Esophagus muscularis mucosa (tissue), 4 donors: Measurements from ENCODE around the gene GSE1. TPM values are rescaled to one million over a fixed set of nuclear protein-coding genes. Genes with fewer than 3 reads are reported as not detected.
A peak's percentile ranks its signal among the peaks of the same experiment; 100 is the strongest.

Experiments
- DNase-seq: peaks from one replicate; pipeline ENCODE4 v3.0.0-alpha.2; 2017; ENCODE audit errors: extremely low spot score
- H3K27ac ChIP-seq, 4 donors: fragments of 200-600 bp; sonication (generic); replicated peaks in 1 of 4; 1 replicate in 3 of 4; 2 replicates in 1 of 4; pipeline ENCODE4 v1.5.1; 2016 to 2019; ENCODE audit warnings: mild to moderate bottlenecking in 1 of 4
- H3K27me3 ChIP-seq, 4 donors: fragments of 200-600 bp; sonication (generic); one replicate each; pipeline versions ENCODE4 v1.5.1 to v1.6.0; 2016 to 2019
- H3K36me3 ChIP-seq, 4 donors: fragments of 200-600 bp; sonication (generic); one replicate each; pipeline ENCODE4 v1.5.1; 2016 to 2019
- H3K4me1 ChIP-seq, 4 donors: fragments of 200-600 bp; sonication (generic); one replicate each; pipeline ENCODE4 v1.5.1; 2016 to 2019
- H3K4me3 ChIP-seq, 4 donors: fragments of 200-600 bp; sonication (generic); 1 replicate in 2 of 4; 2 replicates in 2 of 4; pipeline ENCODE4 v1.5.1; 2016 to 2019; ENCODE audit warnings: mild to moderate bottlenecking in 4 of 4, moderate library complexity in 1 of 4
- H3K9me3 ChIP-seq, 4 donors: fragments of 200-600 bp; sonication (generic); 1 replicate in 3 of 4; 2 replicates in 1 of 4; pipeline ENCODE4 v1.5.1; 2016 to 2019
- EP300 ChIP-seq: sonication (generic); formaldehyde crosslinking; IDR thresholded peaks from one replicate; pipeline ENCODE4 v1.6.1; 2017; ENCODE audit warnings: antibody characterized with exemption
- POLR2A ChIP-seq: fragments of 450-650 bp; IDR thresholded peaks from one replicate; pipeline ENCODE4 v1.6.1; 2017; ENCODE audit warnings: antibody characterized with exemption, moderate library complexity, mild to moderate bottlenecking, low read depth
- POLR2AphosphoS5 ChIP-seq, 2 donors: sonication (generic); formaldehyde crosslinking; IDR thresholded peaks; one replicate each; pipeline ENCODE4 v1.6.1; 2017; ENCODE audit warnings: antibody characterized with exemption in 2 of 2
- WGBS: methylation state at CpG from one replicate; pipeline ENCODE4 v1.1.5; 2018; 5-methylcytosine and 5-hydroxymethylcytosine counted together
- intact Hi-C: fragments of 100-400 bp; cut with DNase I; formaldehyde crosslinking; loops from one replicate; pipeline ENCODE4 v1.15.1; 2023
- total RNA-seq, 4 donors: library from RNA; depleted of rRNA; stranded (reverse); fragments of >200 nt; gene quantifications; one replicate each; pipeline versions ENCODE4 v1.1.0 to v1.2.1, GENCODE V29; 2016
- TF ChIP-seq, protein P1 (sequence below), 3 experiments: fragments of 200-600 bp in 2 of 3; fragments of 450-650 bp in 1 of 3; sonication (generic) in 2 of 3; IDR thresholded peaks; one replicate each; pipeline ENCODE4 v1.5.1; 2017 to 2019; ENCODE audit warnings: antibody characterized with exemption in 3 of 3, mild to moderate bottlenecking in 2 of 3, moderate library complexity in 1 of 3

The GSE1 gene
- total RNA-seq, 4 donors from 2014 or later: 45.4 to 79.4 (median 49.5) TPM

DNA sequence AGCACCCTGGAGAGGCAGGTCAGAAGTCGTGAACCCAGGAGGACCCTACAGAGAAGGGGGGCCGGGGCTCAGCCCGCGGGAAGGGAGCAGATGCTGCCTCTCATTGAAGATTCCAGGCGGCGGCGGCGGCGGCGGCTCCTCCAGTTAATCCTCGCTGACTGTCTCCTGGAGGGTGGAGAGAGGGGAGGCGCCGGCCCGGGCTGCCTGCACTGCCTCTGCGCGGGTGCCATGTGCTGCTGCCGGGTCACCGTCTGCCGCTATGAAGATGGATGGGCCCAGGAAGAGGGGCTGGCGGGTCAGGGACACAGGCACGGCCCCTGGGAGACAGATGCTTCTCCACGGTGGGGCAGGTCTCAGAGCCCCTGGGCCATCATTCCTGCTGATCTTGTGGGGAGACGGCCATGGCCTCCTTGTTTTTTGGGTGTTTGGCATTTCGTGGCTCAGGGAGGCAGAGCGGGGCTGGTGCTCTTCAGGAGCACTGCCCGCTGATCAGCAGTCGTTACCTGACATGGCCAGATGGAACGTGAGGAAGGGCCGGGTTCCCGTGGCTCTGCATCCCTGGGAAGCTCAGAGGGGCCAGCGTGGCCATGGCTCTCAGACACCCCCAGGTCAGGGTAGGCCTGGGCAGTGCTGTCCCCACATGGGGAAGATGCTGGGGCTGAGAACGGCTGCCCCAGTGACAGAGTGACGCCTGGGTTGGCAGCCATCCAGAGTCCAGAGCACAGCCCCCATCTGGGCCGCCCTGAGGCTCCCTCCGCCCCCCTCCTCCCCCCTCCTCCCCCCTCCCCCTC is 39.5 kb downstream of the GSE1 start:
- H3K27ac ChIP-seq: peak overlapping the region; percentile 76 to 92 (median 90)
- TF ChIP-seq POLR2A: no peak
- no peak for TF ChIP-seq POLR2AphosphoS5 (IDR thresholded peaks at IDR 0.05)
- no peak for TF ChIP-seq EP300
- TF ChIP-seq, protein P1, sequence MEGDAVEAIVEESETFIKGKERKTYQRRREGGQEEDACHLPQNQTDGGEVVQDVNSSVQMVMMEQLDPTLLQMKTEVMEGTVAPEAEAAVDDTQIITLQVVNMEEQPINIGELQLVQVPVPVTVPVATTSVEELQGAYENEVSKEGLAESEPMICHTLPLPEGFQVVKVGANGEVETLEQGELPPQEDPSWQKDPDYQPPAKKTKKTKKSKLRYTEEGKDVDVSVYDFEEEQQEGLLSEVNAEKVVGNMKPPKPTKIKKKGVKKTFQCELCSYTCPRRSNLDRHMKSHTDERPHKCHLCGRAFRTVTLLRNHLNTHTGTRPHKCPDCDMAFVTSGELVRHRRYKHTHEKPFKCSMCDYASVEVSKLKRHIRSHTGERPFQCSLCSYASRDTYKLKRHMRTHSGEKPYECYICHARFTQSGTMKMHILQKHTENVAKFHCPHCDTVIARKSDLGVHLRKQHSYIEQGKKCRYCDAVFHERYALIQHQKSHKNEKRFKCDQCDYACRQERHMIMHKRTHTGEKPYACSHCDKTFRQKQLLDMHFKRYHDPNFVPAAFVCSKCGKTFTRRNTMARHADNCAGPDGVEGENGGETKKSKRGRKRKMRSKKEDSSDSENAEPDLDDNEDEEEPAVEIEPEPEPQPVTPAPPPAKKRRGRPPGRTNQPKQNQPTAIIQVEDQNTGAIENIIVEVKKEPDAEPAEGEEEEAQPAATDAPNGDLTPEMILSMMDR (IDR thresholded peaks at IDR 0.05): no peak
- no peaks in the 10 kb centered on the region for H3K9me3 ChIP-seq
- WGBS: 14% methylated on average over 13 of the region's 35 CpGs
- peak; percentile 92 for DNase-seq
- H3K27me3 ChIP-seq: no peaks in the 10 kb centered on the region
- H3K4me3 ChIP-seq: peak overlapping the region in 3 of 4 donors; percentile 15 to 28 (median 20)
- H3K36me3 ChIP-seq: peaks cover 19 to 67% (median 58%) of the 10 kb centered on the region in 4 donors
- intact Hi-C loops: no loop called here
- peaks cover 25 to 47% (median 41%) of the 10 kb centered on the region in 4 donors for H3K4me1 ChIP-seq

DNA sequence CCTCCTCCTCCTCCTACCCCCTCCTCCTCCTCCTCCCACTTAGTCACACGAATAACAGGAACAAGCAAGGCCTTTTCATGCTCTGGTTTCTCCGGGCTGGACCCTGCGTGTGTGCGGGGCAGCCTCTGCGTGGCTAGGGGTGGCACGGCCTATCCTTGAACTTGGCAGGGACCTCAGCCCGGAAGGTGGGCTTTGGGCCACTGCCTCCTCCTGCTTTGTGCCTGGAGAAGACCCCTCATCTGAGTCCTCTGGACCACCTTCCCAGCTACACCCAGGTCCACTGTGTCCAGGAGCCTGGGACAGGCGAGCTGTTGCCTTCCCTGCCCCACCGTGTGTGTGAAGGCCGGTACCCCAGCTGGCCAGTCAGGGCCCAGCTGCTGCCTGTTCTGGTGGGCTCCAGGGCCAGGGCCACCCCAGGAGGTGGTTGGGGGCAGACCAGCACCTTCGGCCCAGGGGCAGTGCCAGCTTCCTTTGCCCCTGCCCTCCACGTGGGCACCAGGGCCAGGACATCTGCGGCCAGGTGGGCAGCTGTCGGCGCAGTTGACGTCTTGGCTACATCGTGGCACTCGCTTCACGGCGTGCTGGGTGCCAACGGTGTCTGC is 40.3 kb downstream of the GSE1 start:
- intact Hi-C loops: no loop called here
- Histone ChIP-seq H3K36me3 (peaks cover 20 to 74% (median 64%) of the 10 kb centered on the region in 4 donors), H3K27ac (peak overlapping the region; percentile 63 to 82 (median 78)), H3K9me3 (no peaks in the 10 kb centered on the region), H3K4me1 (peaks cover 25 to 47% (median 41%) of the 10 kb centered on the region in 4 donors), H3K4me3 (no peak overlapping the region), H3K27me3 (no peaks in the 10 kb centered on the region)
- WGBS: 67% methylated on average over 3 of the region's 21 CpGs
- TF ChIP-seq POLR2A: no peak
- TF ChIP-seq POLR2AphosphoS5 (IDR thresholded peaks at IDR 0.05): no peak
- no peak for TF ChIP-seq EP300
- TF ChIP-seq, protein P1 (IDR thresholded peaks at IDR 0.05): no peak
- no peak for DNase-seq

DNA sequence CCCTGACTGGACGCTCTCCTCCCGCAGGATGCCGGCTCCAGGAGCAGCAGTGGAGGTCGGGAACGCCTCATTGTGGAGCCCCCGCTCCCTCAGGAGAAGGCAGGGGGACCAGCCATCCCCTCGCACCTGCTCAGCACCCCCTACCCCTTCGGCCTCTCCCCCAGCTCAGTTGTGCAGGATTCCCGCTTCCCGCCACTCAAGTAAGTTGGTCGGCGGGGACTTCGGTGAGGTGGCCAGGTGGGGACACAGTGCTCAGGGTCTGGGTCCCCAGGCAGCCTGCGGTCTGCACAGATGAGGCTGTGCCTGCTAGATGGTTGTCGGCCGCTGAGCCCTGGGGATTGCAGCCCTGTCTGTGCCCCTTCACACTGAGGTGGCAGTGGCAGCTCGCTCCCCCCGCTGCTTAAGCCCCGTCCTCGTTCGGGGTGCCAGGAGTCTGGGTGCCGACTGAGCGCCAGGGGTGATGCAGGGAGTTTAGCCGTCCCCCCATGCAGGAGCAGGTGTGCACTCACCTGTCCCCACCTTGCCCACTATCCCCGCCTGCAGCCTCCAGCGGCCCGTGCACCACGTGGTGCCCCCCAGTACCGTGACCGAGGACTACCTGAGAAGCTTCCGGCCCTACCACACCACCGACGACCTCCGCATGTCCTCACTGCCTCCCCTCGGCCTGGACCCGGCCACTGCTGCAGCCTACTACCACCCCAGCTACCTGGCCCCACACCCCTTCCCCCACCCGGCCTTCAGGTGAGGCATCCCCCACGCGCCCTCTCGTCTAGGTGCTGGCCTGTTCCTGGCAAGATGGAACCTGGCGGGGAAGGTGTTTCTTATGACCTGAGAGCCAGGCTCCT is 41.4 kb downstream of the GSE1 start:
- Histone ChIP-seq H3K27me3 (no peaks in the 10 kb centered on the region), H3K4me3 (no peak overlapping the region), H3K4me1 (peaks cover 30 to 51% (median 46%) of the 10 kb centered on the region in 4 donors), H3K27ac (peak overlapping the region in 2 of 4 donors; percentile 74 to 82), H3K36me3 (peaks cover 24 to 73% (median 61%) of the 10 kb centered on the region in 4 donors), H3K9me3 (no peaks in the 10 kb centered on the region)
- no peak for DNase-seq
- TF ChIP-seq POLR2AphosphoS5 (IDR thresholded peaks at IDR 0.05) (no peak), EP300 (no peak), POLR2A (no peak)
- TF ChIP-seq, protein P1 (IDR thresholded peaks at IDR 0.05): no peak
- intact Hi-C loops: no loop called here
- WGBS: 94% methylated on average over 11 of the region's 41 CpGs

DNA sequence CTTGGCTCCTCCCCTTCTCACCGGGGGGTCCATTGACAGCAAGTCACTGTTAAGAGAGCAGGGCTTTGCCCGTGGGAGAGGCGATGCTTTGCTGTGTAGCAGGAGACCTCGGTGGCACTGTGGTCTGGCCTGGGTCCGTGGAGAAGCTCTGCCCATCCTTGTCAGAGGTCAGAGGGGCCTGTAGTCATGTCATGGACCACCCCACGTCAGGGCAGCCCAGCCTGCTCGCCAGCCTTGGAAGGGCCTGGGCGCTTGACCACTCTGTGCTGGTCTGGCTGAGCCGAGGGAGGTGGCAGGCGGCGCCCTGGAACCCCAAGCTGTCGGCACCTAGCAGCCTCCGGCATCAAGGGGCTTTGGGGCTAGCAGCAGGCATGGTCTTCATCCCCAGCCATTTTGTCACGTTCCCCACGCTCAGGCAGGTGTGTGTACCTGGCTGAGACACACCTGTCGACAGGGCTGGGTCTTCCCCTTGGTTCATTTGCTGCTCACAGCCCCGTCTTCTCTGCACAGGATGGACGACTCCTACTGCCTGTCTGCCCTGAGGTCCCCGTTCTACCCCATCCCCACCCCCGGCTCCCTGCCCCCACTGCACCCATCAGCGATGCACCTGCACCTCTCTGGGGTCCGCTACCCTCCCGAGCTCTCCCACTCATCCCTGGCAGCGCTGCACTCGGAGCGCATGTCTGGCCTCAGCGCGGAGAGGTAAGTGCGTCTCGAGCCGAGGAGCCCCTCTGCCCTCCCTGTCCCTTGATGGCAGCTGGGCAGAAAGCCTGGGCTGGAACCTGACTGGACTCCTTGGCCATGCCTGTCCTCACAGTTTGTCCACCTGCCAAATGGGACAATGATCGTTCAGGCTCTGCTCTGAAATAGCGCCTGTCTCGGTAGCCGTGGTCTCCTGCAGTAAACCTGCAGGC is 42.4 kb downstream of the GSE1 start:
- Histone ChIP-seq H3K27me3 (no peaks in the 10 kb centered on the region), H3K36me3 (peaks cover 24 to 63% (median 56%) of the 10 kb centered on the region in 4 donors), H3K27ac (no peak overlapping the region), H3K4me3 (no peak overlapping the region), H3K4me1 (peaks cover 39 to 53% (median 49%) of the 10 kb centered on the region in 4 donors), H3K9me3 (no peaks in the 10 kb centered on the region)
- WGBS: 92% methylated on average over 9 of the region's 35 CpGs
- TF ChIP-seq POLR2A (no peak), POLR2AphosphoS5 (IDR thresholded peaks at IDR 0.05) (no peak), EP300 (no peak)
- TF ChIP-seq, protein P1 (IDR thresholded peaks at IDR 0.05): no peak
- DNase-seq: no peak
- intact Hi-C loops: no loop called here
